ENCODE measurements around the gene MAD2L2. TPM values are rescaled to one million over a fixed set of nuclear protein-coding genes. Genes with fewer than 3 reads are reported as not detected.

MAD2L2 gene
- total RNA-seq, 2 donors from 2014 or later = 26.9 to 27.3 TPM

GRCh38 chr1:11676386-11677103 lies 4.4 kb downstream of the MAD2L2 start:
- no peaks in the 10 kb centered on the region for H3K9me3 ChIP-seq
- no peak overlapping the region for H3K4me3 ChIP-seq
- no peak for TF ChIP-seq CTCF (IDR thresholded peaks at IDR 0.05)
- H3K4me1 ChIP-seq (ENCODE audit: control insufficient read depth in 1 of 2, low read depth in 2 of 2) = peaks cover 8 to 13% of the 10 kb centered on the region in 2 donors
- ATAC-seq (ENCODE audit: insufficient number of reproducible peaks, low FRiP score, low read depth) (no peak), DNase-seq (ENCODE audit: low spot score) (no peak)
- no peak overlapping the region for H3K27ac ChIP-seq
- H3K36me3 ChIP-seq = peaks cover 17% of the 10 kb centered on the region
- no peaks in the 10 kb centered on the region for H3K27me3 ChIP-seq (replicated peaks; ENCODE audit: insufficient read depth)

- ATAC-seq (ENCODE audit: insufficient number of reproducible peaks, low FRiP score, low read depth) (no peak), DNase-seq (ENCODE audit: low spot score) (no peak)
- Histone ChIP-seq H3K27me3 (replicated peaks; ENCODE audit: insufficient read depth) (no peaks in the 10 kb centered on the region), H3K9me3 (no peaks in the 10 kb centered on the region), H3K4me3 (no peak overlapping the region), H3K36me3 (peaks cover 17% of the 10 kb centered on the region), H3K4me1 (ENCODE audit: control insufficient read depth in 1 of 2, low read depth in 2 of 2) (peaks cover 8 to 10% of the 10 kb centered on the region in 2 donors), H3K27ac (no peak overlapping the region)
- TF ChIP-seq CTCF (IDR thresholded peaks at IDR 0.05) = no peak
Measured at GRCh38 chr1:11675325-11675724, 5.6 kb downstream of the MAD2L2 start.

GRCh38 chr1:11674488-11674887 lies 6.5 kb downstream of the MAD2L2 start:
- Histone ChIP-seq H3K36me3 (peaks cover 17% of the 10 kb centered on the region), H3K9me3 (no peaks in the 10 kb centered on the region), H3K27ac (no peak overlapping the region), H3K4me1 (ENCODE audit: control insufficient read depth in 1 of 2, low read depth in 2 of 2) (peaks cover 2% of the 10 kb centered on the region in 2 donors), H3K4me3 (no peak overlapping the region), H3K27me3 (replicated peaks; ENCODE audit: insufficient read depth) (no peaks in the 10 kb centered on the region)
- TF ChIP-seq CTCF (IDR thresholded peaks at IDR 0.05) = no peak
- ATAC-seq (ENCODE audit: insufficient number of reproducible peaks, low FRiP score, low read depth) (no peak), DNase-seq (ENCODE audit: low spot score) (no peak)

- H3K36me3 ChIP-seq = peaks cover 21% of the 10 kb centered on the region
Measured at GRCh38 chr1:11673089-11673769, 7.7 kb downstream of the MAD2L2 start.

More at GRCh38 chr1:11673089-11673769, 7.7 kb downstream of the MAD2L2 start:
- Histone ChIP-seq H3K4me3 (no peak overlapping the region), H3K4me1 (ENCODE audit: control insufficient read depth in 1 of 2, low read depth in 2 of 2) (no peaks in the 10 kb centered on the region), H3K9me3 (no peaks in the 10 kb centered on the region), H3K27me3 (replicated peaks; ENCODE audit: insufficient read depth) (no peaks in the 10 kb centered on the region), H3K27ac (no peak overlapping the region)
- no peak for DNase-seq (ENCODE audit: low spot score)
- no peak for TF ChIP-seq CTCF (IDR thresholded peaks at IDR 0.05)
- ATAC-seq (ENCODE audit: insufficient number of reproducible peaks, low FRiP score, low read depth) = no peak

Measured in thoracic aorta (tissue), 2 donors.